GM10266 (cell line): ENCODE measurements around the gene MISP.

Experiments
- DNase-seq: peaks from one replicate; pipeline ENCODE4 v3.0.0; 2012; ENCODE audit errors: extremely low spot score
- TF ChIP-seq, protein P1 (sequence below): IDR thresholded peaks from 2 replicates; pipeline ENCODE4 v1.5.1; 2012; ENCODE audit warnings: mild to moderate bottlenecking, low read depth; ENCODE audit not compliant: control insufficient read depth, insufficient read depth; ENCODE audit errors: missing control alignments

The MISP gene

GRCh38 chr19:795691-796581 is 45.0 kb downstream of the MISP start:
- DNase-seq, result no peak
- TF ChIP-seq, protein P1, sequence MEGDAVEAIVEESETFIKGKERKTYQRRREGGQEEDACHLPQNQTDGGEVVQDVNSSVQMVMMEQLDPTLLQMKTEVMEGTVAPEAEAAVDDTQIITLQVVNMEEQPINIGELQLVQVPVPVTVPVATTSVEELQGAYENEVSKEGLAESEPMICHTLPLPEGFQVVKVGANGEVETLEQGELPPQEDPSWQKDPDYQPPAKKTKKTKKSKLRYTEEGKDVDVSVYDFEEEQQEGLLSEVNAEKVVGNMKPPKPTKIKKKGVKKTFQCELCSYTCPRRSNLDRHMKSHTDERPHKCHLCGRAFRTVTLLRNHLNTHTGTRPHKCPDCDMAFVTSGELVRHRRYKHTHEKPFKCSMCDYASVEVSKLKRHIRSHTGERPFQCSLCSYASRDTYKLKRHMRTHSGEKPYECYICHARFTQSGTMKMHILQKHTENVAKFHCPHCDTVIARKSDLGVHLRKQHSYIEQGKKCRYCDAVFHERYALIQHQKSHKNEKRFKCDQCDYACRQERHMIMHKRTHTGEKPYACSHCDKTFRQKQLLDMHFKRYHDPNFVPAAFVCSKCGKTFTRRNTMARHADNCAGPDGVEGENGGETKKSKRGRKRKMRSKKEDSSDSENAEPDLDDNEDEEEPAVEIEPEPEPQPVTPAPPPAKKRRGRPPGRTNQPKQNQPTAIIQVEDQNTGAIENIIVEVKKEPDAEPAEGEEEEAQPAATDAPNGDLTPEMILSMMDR, result no peak

DNA sequence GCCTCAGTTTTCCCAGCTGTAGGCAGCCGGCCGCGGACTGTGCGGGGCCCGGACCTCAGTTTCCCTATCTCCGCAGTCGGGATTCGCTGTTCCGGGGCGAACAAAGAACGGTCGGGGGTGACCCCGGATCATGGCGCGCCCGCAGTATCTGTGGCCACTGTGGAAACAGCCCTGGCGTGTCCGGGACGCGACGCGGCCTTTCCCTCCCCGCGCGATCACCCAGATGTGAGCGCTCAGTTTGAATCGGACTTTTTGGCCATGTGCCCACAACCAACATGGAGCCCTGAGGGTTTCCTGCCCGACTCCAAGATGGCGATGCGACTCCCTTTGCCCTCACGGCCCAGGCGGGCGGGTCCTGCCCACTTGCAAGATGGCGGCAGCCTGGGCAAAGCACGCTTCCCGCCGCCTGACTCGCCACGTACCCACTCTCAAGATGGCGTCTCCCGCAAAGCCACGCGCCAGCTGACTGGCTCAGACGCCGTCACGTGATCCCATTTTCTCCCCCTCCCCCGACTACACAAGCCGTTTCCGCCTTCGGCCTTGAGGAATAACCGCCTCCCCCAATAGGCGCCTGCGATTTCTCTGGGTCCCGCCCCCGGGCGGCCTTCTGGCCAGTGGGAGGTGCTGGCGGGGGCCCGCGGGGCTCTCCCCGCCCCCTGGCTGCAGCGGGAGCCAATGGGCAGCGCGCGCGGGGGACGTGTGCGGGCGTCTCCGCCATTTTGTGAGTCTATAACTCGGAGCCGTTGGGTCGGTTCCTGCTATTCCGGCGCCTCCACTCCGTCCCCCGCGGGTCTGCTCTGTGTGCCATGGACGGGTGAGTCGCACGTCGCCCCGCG is 46.0 kb downstream of the MISP start, which contains the start of gene PTBP1:
Gene PTBP1 (plus strand): TSS at position 761 of the 836 bp plus-strand sequence. CDS start 46 bp downstream, at position 807.
- DNase-seq, result peak; percentile 100
- TF ChIP-seq, protein P1, result no peak

DNA sequence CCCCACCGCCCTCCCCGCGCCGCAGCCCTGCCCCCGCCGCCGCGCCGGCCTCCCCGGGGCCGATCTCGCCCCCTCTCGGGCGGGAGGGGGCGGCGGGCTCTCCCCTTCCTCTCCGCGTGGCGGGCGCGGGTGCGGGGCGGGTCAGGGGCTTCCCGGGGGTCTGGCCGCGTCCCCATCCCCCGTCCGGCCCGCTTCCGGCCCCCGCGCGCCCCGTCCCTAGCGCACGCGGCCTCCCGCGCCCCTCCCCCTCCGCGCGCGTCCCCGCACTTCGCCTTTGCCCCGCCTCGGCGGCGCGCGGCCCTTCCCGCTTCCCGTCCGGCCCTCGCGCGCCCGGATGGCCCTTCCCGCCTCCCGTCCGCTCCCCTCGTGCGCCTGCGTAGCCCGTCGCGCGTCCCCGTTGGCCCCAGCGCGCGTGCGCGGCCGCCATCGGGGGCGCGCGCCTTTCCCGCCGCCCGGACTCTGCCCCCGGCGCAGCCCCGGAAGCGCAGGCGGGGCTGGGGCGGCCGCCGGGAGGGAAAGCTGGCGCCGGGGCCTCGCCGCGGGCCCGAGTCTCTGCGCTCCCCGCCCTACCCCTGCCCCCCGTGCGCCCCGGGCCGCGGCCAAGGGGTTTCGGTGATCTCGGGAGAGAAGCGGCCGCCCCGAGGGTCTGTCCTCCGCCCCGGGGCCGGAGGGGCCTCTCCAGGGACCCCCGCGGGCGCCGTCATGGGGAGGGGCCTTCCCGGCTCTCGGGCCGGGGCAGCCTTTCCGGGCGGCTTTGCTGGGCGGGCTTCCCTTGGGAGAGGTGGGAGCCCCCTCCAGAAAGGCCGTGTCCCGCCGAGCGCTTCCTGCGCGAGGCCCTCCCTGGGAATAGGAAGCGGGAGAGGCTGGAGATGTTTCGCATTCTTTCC is 46.9 kb downstream of the MISP start:
- TF ChIP-seq, protein P1, result no peak
- DNase-seq, result peak; percentile 100

- TF ChIP-seq, protein P1, result no peak
- peak; percentile 20 for DNase-seq
Measured at GRCh38 chr19:798415-799075, 47.6 kb downstream of the MISP start.

- peak; percentile 31 for DNase-seq
- TF ChIP-seq, protein P1, result peak; percentile 12
Measured at GRCh38 chr19:799076-799881, 48.4 kb downstream of the MISP start.
